Keratinocyte (primary cell): ENCODE data around the gene PLD4.

Source experiments
- EZH2 ChIP-seq: IDR thresholded peaks from one replicate; pipeline ENCODE4 v1.6.1; 2012; ENCODE audit warnings: inconsistent platforms, mild to moderate bottlenecking, low read length, moderate library complexity
- TF ChIP-seq, protein P1 (sequence below), 3 experiments: IDR thresholded peaks in 1 of 3; conservative IDR thresholded peaks in 1 of 3; optimal IDR thresholded peaks in 1 of 3; 2 replicates in 2 of 3; 3 replicates in 1 of 3; pipeline versions ENCODE3 to v1.5.1; 2011; ENCODE audit warnings: low read length in 3 of 3, mild to moderate bottlenecking in 3 of 3, moderate library complexity in 2 of 3, control low read depth in 1 of 3, inconsistent platforms in 1 of 3; ENCODE audit not compliant: insufficient read depth in 2 of 3; ENCODE audit errors: extremely low read depth in 1 of 3

- TF ChIP-seq, protein P1, sequence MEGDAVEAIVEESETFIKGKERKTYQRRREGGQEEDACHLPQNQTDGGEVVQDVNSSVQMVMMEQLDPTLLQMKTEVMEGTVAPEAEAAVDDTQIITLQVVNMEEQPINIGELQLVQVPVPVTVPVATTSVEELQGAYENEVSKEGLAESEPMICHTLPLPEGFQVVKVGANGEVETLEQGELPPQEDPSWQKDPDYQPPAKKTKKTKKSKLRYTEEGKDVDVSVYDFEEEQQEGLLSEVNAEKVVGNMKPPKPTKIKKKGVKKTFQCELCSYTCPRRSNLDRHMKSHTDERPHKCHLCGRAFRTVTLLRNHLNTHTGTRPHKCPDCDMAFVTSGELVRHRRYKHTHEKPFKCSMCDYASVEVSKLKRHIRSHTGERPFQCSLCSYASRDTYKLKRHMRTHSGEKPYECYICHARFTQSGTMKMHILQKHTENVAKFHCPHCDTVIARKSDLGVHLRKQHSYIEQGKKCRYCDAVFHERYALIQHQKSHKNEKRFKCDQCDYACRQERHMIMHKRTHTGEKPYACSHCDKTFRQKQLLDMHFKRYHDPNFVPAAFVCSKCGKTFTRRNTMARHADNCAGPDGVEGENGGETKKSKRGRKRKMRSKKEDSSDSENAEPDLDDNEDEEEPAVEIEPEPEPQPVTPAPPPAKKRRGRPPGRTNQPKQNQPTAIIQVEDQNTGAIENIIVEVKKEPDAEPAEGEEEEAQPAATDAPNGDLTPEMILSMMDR (optimal IDR thresholded peaks at IDR 0.05 in 1 of 3, IDR thresholded peaks at IDR 0.05 in 1 of 3, conservative IDR thresholded peaks at IDR 0.05 in 1 of 3; ENCODE audit: extremely low read depth in 1 of 3, insufficient read depth in 2 of 3, low read length in 3 of 3), result no peak
- TF ChIP-seq EZH2, result no peak
Observed at GRCh38 chr14:104877806-104878550, 46.7 kb upstream of the PLD4 start.
